ENCODE data around the gene FCHO2.

- TF ChIP-seq YY1 (IDR thresholded peaks at IDR 0.05; ENCODE audit: insufficient read depth, insufficient read length) (no peak), ZNF274 (IDR thresholded peaks at IDR 0.05; ENCODE audit: low read depth, low read length) (no peak)
Measured at GRCh38 chr5:73121119-73121463, 165.2 kb downstream of the FCHO2 start.

Data from NT2/D1 (cell line).